Cardiac fibroblast (primary cell): ENCODE measurements around the gene FRYL.

Experiments used
- DNase-seq, 2 donors: peaks; one replicate each; pipeline versions ENCODE4 v3.0.0 to v3.0.0-alpha.2; 2010; ENCODE audit warnings: low read depth in 2 of 2
- H3K4me3 ChIP-seq, 2 donors: replicated peaks in 1 of 2; 1 replicate in 1 of 2; 2 replicates in 1 of 2; pipeline ENCODE4 v1.5.1; 2011; ENCODE audit warnings: low read depth in 2 of 2, low read length in 2 of 2, mild to moderate bottlenecking in 2 of 2, moderate library complexity in 1 of 2
- TF ChIP-seq, protein P1 (sequence below): IDR thresholded peaks from one replicate; pipeline ENCODE4 v1.5.1; 2011; ENCODE audit warnings: low read depth, mild to moderate bottlenecking, low read length, inconsistent platforms

FRYL gene

DNA sequence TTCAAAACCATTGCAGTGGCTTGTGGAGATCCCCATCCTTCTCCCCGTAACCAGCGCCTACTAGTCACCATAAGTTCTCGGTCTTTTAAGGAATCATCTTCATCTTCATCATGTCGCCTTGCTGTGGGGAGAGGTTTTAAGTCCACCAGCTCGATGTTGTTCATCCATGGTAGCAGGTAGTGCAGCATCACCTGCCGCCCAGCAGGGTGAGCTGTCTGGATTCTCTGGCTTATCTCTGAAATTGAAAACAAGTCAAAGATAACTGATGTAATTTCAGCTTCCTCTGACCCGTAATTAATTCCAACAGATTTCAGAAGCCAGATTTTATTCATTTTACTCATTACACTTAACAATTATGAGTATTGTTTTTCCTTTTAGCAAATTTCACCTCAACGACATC lies 222.6 kb downstream of the FRYL start:
- H3K4me3 ChIP-seq, result no peak overlapping the region
- TF ChIP-seq, protein P1, sequence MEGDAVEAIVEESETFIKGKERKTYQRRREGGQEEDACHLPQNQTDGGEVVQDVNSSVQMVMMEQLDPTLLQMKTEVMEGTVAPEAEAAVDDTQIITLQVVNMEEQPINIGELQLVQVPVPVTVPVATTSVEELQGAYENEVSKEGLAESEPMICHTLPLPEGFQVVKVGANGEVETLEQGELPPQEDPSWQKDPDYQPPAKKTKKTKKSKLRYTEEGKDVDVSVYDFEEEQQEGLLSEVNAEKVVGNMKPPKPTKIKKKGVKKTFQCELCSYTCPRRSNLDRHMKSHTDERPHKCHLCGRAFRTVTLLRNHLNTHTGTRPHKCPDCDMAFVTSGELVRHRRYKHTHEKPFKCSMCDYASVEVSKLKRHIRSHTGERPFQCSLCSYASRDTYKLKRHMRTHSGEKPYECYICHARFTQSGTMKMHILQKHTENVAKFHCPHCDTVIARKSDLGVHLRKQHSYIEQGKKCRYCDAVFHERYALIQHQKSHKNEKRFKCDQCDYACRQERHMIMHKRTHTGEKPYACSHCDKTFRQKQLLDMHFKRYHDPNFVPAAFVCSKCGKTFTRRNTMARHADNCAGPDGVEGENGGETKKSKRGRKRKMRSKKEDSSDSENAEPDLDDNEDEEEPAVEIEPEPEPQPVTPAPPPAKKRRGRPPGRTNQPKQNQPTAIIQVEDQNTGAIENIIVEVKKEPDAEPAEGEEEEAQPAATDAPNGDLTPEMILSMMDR, result peak; percentile 20
- peak in 1 of 2 donors; percentile 5 for DNase-seq

DNA sequence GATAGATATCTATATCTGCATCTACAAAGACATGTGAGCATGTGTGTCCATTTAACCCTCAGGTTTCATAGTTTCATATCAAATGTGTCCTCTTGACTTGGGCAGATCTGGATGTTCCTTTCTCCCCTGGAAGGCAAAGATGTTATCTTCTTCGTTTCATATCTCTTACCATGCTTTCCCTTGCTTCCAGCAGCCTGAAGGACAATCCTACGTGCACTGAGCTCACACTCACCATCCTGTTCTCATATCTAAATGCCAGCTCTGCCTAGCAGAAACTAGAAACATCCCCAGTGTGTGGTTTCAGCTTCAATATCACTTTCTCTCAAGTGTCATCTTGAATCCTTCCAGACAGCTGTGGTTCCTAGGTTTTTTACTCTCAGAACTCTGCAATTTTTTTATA lies 223.8 kb downstream of the FRYL start:
- DNase-seq, result no peak

DNA sequence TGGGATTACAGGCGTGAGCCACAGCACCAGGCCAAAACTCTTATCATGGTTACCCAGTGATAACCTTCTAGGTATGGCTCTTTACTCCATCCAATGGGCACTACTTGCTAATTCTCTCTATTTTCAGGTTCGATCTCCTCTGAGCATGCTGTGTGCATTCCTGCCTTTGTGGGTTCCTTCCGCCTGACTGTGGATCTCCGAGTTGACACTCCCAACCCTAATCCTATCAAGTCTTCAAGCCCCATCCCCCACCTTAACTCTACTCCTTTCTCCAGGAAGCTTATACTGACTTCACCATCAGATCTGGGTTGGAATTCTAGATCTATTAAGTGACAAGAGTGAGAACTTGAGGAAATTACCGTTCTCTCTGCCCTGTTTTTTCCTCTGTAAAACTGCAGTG lies 225.5 kb downstream of the FRYL start:
- TF ChIP-seq, protein P1, result no peak
- no peak overlapping the region for H3K4me3 ChIP-seq
- DNase-seq, result no peak

More for the DNA sequence above, 223.8 kb downstream of the FRYL start:
- TF ChIP-seq, protein P1, result no peak
- no peak overlapping the region for H3K4me3 ChIP-seq

DNA sequence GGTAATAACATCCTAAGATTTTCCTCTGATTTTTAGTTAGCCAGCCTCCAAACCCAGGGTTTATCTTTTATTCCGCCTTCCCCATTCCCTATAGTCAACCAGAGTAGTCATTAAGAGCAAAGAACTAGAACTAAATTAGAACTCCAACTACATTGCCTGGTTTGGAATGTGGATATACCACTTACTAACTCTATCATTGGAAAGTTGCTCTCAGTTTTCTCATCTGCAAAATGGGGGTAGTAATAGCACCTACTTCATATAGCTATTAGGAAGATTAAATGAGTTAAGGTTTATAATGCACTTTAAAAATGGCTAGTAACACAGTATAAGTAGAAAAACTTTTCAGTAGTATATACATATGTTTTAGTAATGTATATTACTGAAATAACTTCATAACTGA lies 226.4 kb downstream of the FRYL start:
- TF ChIP-seq, protein P1, result no peak
- no peak overlapping the region for H3K4me3 ChIP-seq
- DNase-seq, result no peak

DNA sequence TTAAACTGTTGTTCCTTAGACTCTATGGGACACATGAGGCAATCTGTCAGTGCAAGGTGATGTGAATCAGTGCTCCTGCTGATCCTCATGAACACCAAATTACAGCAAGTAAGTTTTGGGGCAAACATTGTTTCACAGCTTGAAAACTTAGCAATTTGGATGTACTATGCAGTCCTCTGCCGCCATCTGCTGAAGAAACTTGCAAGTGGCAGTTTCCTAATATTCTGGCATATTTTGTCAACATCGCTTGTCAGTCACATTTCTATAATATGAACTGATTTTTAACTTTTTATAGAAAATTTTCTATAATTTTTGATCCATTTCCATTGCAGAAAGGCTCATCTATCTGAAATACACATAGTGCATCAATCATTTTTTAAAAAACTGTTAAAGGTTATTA lies 233.7 kb downstream of the FRYL start:
- DNase-seq, result peak; percentile 60 to 65
- no peak overlapping the region for H3K4me3 ChIP-seq
- TF ChIP-seq, protein P1, result peak; percentile 61

DNA sequence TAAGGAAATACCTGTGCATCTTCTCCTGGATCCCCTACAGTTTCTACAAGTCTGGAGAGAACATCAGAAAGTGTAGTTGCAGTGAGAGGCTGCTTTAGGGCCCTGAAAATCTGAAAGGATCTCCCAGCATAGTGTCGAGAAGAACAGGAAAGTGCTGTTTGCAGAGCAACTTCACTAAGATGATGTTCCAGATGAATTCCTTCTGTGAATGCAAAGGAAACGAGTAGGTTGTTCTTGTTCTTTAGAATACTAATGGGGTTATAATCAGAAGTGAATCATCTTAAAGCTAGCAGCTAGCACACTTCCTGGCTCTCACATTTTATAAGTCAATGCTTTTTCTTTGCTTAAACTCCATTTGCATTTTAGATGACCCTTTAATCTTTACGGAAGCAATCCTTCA lies 236.3 kb downstream of the FRYL start:
- no peak overlapping the region for H3K4me3 ChIP-seq
- peak in 1 of 2 donors; percentile 5 for DNase-seq
- TF ChIP-seq, protein P1, result no peak

DNA sequence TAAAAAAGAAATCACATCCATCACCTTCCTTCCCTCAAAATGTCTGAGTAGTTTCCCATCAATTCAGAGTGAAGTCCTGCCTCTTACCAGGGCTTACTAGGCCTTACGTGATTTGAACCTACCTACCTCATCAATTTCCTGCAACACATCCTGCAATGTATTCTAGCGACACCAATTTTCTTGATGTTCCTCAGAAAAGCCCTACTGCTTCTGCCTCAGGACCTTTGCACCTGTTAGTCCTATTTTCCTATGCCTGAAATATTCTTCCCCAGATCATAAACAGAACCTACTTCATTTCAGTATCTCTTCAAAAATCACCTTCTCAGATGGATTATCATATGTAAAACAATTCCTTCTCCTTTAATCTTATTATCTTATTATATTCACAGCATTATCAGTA lies 237.2 kb downstream of the FRYL start:
- TF ChIP-seq, protein P1, result no peak
- no peak overlapping the region for H3K4me3 ChIP-seq
- DNase-seq, result no peak
